Endodermal cell (in vitro differentiated cells): Measurements from ENCODE around the gene ARHGAP26. TPM values are rescaled to one million over a fixed set of nuclear protein-coding genes. Genes with fewer than 3 reads are reported as not detected.

Experiments used
- DNase-seq: peaks from one replicate; pipeline ENCODE4 v3.0.0-alpha.2; 2017
- H3K27ac ChIP-seq: 2 replicates; pipeline ENCODE4 v1.5.1; 2013; ENCODE audit warnings: mild to moderate bottlenecking, low read depth, low read length, moderate library complexity
- H3K27me3 ChIP-seq: 2 replicates; pipeline ENCODE4 v1.6.1; 2013; ENCODE audit warnings: mild to moderate bottlenecking, low read length, moderate library complexity; ENCODE audit not compliant: insufficient read depth, control insufficient read depth, poor library complexity, severe bottlenecking
- H3K36me3 ChIP-seq: 2 replicates; pipeline ENCODE4 v1.7.0; 2013; ENCODE audit warnings: mild to moderate bottlenecking, low read length, moderate library complexity; ENCODE audit not compliant: control insufficient read depth, insufficient read depth
- H3K4me1 ChIP-seq: one replicate; pipeline ENCODE4 v1.7.0; 2013; ENCODE audit warnings: low read length; ENCODE audit not compliant: control insufficient read depth, insufficient read depth
- H3K4me3 ChIP-seq: 2 replicates; pipeline ENCODE4 v1.5.1; 2013; ENCODE audit warnings: mild to moderate bottlenecking, low read length, moderate library complexity
- H3K9ac ChIP-seq: 2 replicates; pipeline ENCODE4 v1.6.1; 2013; ENCODE audit warnings: mild to moderate bottlenecking, low read length, moderate library complexity; ENCODE audit not compliant: poor library complexity, severe bottlenecking; ENCODE audit errors: extremely low read depth
- H3K9me3 ChIP-seq: 2 replicates; pipeline ENCODE4 v1.6.1; 2013; ENCODE audit warnings: mild to moderate bottlenecking, low read length, moderate library complexity; ENCODE audit not compliant: control insufficient read depth
- H3K27ac Mint-ChIP-seq: 2 replicates; pipeline ENCODE4 v1.8.0; 2020; ENCODE audit warnings: mixed read lengths
- H3K27me3 Mint-ChIP-seq: 2 replicates; pipeline ENCODE4 v1.8.0; 2021; ENCODE audit warnings: mild to moderate bottlenecking, mixed read lengths; ENCODE audit not compliant: insufficient read depth
- H3K36me3 Mint-ChIP-seq: 2 replicates; pipeline ENCODE4 v1.8.0; 2020; ENCODE audit warnings: low read depth, mixed read lengths
- H3K4me1 Mint-ChIP-seq: 2 replicates; pipeline ENCODE4 v1.8.0; 2020; ENCODE audit warnings: mixed read lengths
- H3K4me3 Mint-ChIP-seq: 2 replicates; pipeline ENCODE4 v1.8.0; 2020; ENCODE audit warnings: mild to moderate bottlenecking, moderate library complexity, mixed read lengths
- H3K9me3 Mint-ChIP-seq: 2 replicates; pipeline ENCODE4 v1.8.0; 2020; ENCODE audit warnings: mild to moderate bottlenecking, mixed read lengths
- WGBS, 2 experiments: methylation state at CpG; one replicate each; pipeline versions ENCODE4 v1.1.5 to v1.1.7; 2013; ENCODE audit warnings: missing lambda C conversion rate in 2 of 2, mixed read lengths in 1 of 2; ENCODE audit not compliant: insufficient coverage in 1 of 2, insufficient read length in 1 of 2; 5-methylcytosine and 5-hydroxymethylcytosine counted together
- total RNA-seq, 2 donors: library from RNA; stranded (reverse); fragmentation: NEBNext Ultra II Directional in 1 of 2; extraction: Animal tissue kit (Norgen Biotek cat#: 25700) in 1 of 2; gene quantifications; 2 replicates in 1 of 2; 3 replicates in 1 of 2; pipeline ENCODE4 v1.2.1, GENCODE V29; 2021
- TF ChIP-seq, protein P1 (sequence below): fragments of 200-600 bp; sonication (generic); conservative IDR thresholded peaks from 2 replicates; pipeline ENCODE4 v1.5.0; 2021; ENCODE audit warnings: antibody characterized with exemption, mild to moderate bottlenecking

ARHGAP26 gene
- total RNA-seq, 2 donors from 2014 or later: 49.2 to 60.5 TPM

GRCh38 chr5:143207058-143207457 lies 436.9 kb downstream of the ARHGAP26 start:
- no peaks in the 10 kb centered on the region for H3K36me3 ChIP-seq
- no peak for DNase-seq
- Mint-ChIP-seq H3K9me3 (peaks cover 11% of the 10 kb centered on the region), H3K27ac (no peak overlapping the region), H3K36me3 (peaks cover 18% of the 10 kb centered on the region), H3K27me3 (no peaks in the 10 kb centered on the region), H3K4me1 (peaks cover 22% of the 10 kb centered on the region), H3K4me3 (no peak overlapping the region)
- TF ChIP-seq, protein P1, sequence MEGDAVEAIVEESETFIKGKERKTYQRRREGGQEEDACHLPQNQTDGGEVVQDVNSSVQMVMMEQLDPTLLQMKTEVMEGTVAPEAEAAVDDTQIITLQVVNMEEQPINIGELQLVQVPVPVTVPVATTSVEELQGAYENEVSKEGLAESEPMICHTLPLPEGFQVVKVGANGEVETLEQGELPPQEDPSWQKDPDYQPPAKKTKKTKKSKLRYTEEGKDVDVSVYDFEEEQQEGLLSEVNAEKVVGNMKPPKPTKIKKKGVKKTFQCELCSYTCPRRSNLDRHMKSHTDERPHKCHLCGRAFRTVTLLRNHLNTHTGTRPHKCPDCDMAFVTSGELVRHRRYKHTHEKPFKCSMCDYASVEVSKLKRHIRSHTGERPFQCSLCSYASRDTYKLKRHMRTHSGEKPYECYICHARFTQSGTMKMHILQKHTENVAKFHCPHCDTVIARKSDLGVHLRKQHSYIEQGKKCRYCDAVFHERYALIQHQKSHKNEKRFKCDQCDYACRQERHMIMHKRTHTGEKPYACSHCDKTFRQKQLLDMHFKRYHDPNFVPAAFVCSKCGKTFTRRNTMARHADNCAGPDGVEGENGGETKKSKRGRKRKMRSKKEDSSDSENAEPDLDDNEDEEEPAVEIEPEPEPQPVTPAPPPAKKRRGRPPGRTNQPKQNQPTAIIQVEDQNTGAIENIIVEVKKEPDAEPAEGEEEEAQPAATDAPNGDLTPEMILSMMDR: no peak
- H3K9ac ChIP-seq: no peak overlapping the region
- no peaks in the 10 kb centered on the region for H3K27me3 ChIP-seq
- H3K9me3 ChIP-seq: no peaks in the 10 kb centered on the region
- H3K27ac ChIP-seq: no peak overlapping the region
- WGBS, 2 experiments: 93 to 98% methylated on average over 12 to 13 of the region's 13 CpGs
- H3K4me3 ChIP-seq: no peak overlapping the region
- H3K4me1 ChIP-seq: peaks cover 5% of the 10 kb centered on the region

- Mint-ChIP-seq H3K36me3 (peaks cover 14% of the 10 kb centered on the region), H3K9me3 (peaks cover 6% of the 10 kb centered on the region), H3K27ac (no peak overlapping the region), H3K27me3 (no peaks in the 10 kb centered on the region), H3K4me1 (peaks cover 27% of the 10 kb centered on the region), H3K4me3 (no peak overlapping the region)
- TF ChIP-seq, protein P1: no peak
- no peak overlapping the region for H3K4me3 ChIP-seq
- H3K27ac ChIP-seq: no peak overlapping the region
- no peak overlapping the region for H3K9ac ChIP-seq
- peaks cover 5% of the 10 kb centered on the region for H3K4me1 ChIP-seq
- no peak for DNase-seq
- no peaks in the 10 kb centered on the region for H3K9me3 ChIP-seq
- no peaks in the 10 kb centered on the region for H3K27me3 ChIP-seq
- no peaks in the 10 kb centered on the region for H3K36me3 ChIP-seq
- WGBS, 2 experiments: 89 to 90% methylated on average over 12 to 13 of the region's 13 CpGs
Measured at GRCh38 chr5:143207563-143208364, 437.6 kb downstream of the ARHGAP26 start.

GRCh38 chr5:143208365-143208641 lies 438.1 kb downstream of the ARHGAP26 start:
- Histone ChIP-seq H3K9ac (no peak overlapping the region), H3K27ac (no peak overlapping the region), H3K9me3 (no peaks in the 10 kb centered on the region), H3K36me3 (no peaks in the 10 kb centered on the region), H3K27me3 (no peaks in the 10 kb centered on the region), H3K4me3 (no peak overlapping the region), H3K4me1 (peaks cover 5% of the 10 kb centered on the region)
- Mint-ChIP-seq H3K4me3 (no peak overlapping the region), H3K36me3 (peaks cover 10% of the 10 kb centered on the region), H3K27me3 (no peaks in the 10 kb centered on the region), H3K4me1 (peaks cover 30% of the 10 kb centered on the region), H3K27ac (no peak overlapping the region), H3K9me3 (peaks cover under 1% of the 10 kb centered on the region)
- 87 to 100% methylated on average over 1 of the region's 2 CpGs for WGBS, 2 experiments
- DNase-seq: no peak
- TF ChIP-seq, protein P1: no peak
